Measurements from ENCODE around the gene FERMT2.
"Not testable (repeated sequence)": the region's sequence is repeated elsewhere in the genome, so short reads cannot be mapped to it uniquely, and the experiment has no call there.

FERMT2 gene

GRCh38 chr14:52939427-52939826 is 11.4 kb downstream of the FERMT2 start:
- DNase-seq (ENCODE audit: low read depth in 2 of 2), result no peak

DNA sequence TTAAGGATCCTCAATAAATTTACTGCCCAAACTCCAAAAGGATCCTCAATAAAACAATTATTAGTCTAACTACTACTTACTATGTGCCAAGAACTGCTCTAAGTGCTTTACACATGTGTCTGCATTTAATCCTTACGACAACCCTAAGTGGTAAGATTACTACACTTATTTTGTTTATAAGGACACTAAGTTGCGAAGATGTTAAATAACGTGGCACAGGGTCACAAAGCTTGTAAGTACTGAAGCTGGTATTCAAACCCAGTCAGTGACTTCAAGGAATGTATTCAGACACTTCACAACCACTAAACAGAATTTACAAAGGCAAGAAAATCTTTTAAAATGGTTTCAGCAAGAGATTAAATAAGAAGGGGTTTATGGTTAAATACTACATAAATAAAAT is 13.0 kb downstream of the FERMT2 start:
- DNase-seq (ENCODE audit: low read depth in 2 of 2), result no peak

DNA sequence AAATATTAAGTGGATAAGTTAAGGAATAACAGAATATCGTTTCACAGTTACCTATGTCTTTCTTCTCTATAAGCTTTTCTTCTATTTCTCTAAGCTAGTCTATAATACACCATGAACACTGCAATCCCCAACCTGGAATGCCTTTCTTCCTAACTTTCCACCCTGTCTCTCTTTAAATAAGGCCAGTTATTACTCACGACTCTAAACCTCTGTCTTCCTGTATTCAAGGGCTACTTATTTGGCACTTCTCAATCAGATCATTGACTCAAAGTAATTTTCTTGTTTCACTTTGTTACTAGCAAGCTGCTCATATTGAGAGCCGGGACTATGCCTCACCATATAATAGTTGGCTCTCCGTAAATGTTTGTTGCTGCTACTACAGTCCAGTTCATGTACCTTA is 13.5 kb downstream of the FERMT2 start:
- DNase-seq (ENCODE audit: low read depth in 2 of 2), result no peak

- DNase-seq (ENCODE audit: low read depth in 2 of 2), result no peak
These were observed 14.4 kb downstream of the FERMT2 start for GRCh38 chr14:52936437-52936836.

- DNase-seq (ENCODE audit: low read depth in 2 of 2), result no peak
These were observed 15.0 kb downstream of the FERMT2 start for GRCh38 chr14:52935833-52936232.

GRCh38 chr14:52934762-52935161 is 16.1 kb downstream of the FERMT2 start:
- no peak for DNase-seq (ENCODE audit: low read depth in 2 of 2)

- no peak for DNase-seq (ENCODE audit: low read depth in 2 of 2)
These were observed 21.6 kb downstream of the FERMT2 start for GRCh38 chr14:52929192-52929807.

GRCh38 chr14:52926953-52927352 is 23.9 kb downstream of the FERMT2 start:
- no peak for DNase-seq (ENCODE audit: low read depth in 2 of 2)

- no peak for DNase-seq (ENCODE audit: low read depth in 2 of 2)
These were observed 26.8 kb downstream of the FERMT2 start for GRCh38 chr14:52923902-52924575.

- DNase-seq (ENCODE audit: low read depth in 2 of 2), result no peak
These were observed 28.2 kb downstream of the FERMT2 start for GRCh38 chr14:52922656-52923055.

- DNase-seq (ENCODE audit: low read depth in 2 of 2), result no peak
These were observed 28.8 kb downstream of the FERMT2 start for GRCh38 chr14:52922059-52922458.

DNA sequence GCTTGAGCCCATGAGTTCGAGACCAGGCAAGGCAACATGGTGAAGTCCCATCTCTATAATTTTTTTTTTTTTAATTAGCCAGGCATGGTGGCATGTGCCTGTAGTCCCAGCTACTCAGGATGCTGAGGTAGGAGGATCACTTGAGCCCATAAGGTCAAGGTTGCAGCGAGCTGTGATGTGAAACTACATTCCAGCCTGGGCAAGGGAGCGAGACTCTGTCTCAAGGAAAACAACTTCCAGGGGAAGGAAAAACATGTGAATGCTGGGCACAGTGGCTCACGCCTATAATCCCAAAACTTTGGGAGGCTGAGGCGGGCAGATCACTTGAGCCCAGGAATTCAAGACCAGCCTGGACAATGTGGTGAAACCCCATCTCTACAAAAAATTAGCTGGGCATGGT is 30.4 kb downstream of the FERMT2 start:
- DNase-seq (ENCODE audit: low read depth in 2 of 2), result not testable (repeated sequence)

GRCh38 chr14:52919971-52920370 is 30.9 kb downstream of the FERMT2 start:
- no peak for DNase-seq (ENCODE audit: low read depth in 2 of 2)

DNA sequence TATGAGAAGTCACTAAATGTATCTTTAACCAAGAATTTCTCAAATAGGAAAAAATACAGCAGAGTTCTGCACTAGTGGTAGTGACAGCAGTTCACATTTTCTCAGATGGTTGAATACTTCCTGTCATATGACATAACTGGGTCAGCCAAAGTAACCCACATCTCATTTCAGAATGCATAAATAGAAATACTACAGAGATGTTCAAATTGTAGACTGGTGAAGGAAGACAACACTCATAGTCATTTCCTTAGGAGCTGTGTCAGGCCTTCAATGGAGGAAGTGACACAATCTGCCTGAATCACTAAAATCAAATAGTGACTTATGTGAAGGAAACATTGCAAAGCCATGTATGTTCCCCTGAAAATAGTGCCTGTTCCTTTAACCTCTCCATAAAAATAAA is 32.4 kb downstream of the FERMT2 start:
- DNase-seq (ENCODE audit: low read depth in 2 of 2), result no peak

- no peak for DNase-seq (ENCODE audit: low read depth in 2 of 2)
These were observed 33.1 kb downstream of the FERMT2 start for GRCh38 chr14:52917735-52918134.

- DNase-seq (ENCODE audit: low read depth in 2 of 2), result no peak
These were observed 36.6 kb downstream of the FERMT2 start for GRCh38 chr14:52914295-52914694.

- DNase-seq (ENCODE audit: low read depth in 2 of 2), result no peak
These were observed 37.6 kb downstream of the FERMT2 start for GRCh38 chr14:52913271-52913670.

GRCh38 chr14:52911904-52912303 is 38.9 kb downstream of the FERMT2 start:
- no peak for DNase-seq (ENCODE audit: low read depth in 2 of 2)

DNA sequence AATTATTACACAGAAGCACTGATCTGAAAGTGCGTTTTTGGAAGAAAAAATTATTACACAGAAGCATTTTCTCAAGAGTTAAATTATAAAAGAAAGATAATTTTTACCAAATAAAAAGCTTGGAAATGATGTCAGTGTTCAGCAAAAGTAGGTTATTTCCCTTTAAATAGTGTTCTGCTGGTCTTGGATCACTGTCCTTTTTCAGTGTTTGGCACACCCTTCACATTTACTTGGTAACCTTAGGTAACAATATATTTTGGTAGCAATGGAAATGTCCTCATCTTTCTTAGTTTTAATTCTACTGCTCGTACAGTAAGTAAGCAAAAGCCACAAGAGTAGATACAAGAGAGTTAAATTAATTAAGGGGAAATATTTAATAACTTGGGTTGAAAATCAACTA is 40.3 kb downstream of the FERMT2 start:
- no peak for DNase-seq (ENCODE audit: low read depth in 2 of 2)

DNA sequence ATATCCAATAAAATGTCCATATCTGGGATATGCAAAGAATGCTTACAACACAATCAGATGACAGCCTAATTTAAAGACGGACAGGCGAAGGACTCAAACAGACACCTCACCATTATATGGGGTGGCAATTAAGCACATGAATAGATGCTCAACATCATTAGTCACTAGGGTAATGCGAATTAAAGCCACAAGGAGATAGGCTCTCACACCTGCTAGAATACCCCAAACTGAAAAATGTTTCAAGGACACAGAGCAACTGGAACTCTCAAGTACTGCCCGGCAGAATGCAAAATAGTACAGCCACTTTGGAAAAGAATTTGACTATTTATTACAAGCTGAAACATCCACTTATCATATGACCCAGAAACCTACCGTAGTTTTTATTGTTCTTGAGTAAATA is 42.9 kb downstream of the FERMT2 start:
- DNase-seq (ENCODE audit: low read depth in 2 of 2), result no peak

DNA sequence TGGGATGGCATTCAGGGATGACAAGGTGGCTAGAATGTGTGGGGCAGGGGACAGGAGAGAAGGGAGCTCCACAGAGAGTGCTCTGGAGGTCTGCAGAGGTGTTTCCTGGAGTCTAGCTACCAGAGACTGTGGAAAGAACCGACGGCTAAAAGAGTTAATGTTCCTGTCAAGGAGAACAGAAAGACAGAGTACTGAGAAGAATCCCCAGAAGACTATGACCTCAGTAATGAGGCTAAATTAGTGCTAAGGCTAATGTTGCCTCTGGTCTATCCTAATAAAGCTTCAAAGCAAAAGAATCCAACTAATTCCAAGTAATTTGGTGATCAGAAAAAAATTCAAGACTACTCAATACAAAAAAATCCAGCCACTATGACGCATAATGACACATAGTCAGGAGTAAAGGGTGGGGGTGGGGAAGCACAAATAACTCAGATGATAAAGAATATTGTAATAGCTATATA is 44.7 kb downstream of the FERMT2 start:
- no peak for DNase-seq (ENCODE audit: low read depth in 2 of 2)

DNA sequence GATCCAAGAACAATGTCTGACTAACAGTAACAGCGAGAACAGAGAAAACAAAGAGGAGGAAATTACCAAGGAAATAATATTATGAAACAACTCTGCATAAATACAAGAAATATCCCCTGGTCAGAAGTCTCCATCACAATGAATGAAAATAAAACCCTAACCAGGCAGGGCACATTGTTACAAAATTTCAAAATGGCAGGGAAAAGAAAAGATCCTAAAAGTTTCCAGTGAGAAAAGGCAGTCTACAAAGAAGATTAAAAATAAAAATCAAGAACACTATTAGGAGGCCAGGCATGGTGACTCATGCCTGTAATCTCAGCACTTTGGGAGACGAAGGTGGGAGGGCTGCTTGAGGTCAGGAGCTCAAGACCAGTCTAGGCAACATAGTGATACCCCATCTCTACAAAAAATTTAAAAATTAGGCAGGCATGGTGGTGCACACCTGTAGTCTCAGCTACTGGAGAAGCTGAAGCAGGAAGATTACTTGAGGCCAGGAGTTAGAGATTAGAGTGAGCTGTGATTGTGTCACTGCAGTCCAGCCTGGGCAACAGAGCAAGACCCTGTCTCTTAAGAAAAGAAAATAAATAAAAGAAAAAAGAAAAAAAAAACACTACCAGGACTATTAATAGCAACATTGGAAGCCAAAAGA is 47.8 kb downstream of the FERMT2 start:
- no peak for DNase-seq (ENCODE audit: low read depth in 2 of 2)

DNA sequence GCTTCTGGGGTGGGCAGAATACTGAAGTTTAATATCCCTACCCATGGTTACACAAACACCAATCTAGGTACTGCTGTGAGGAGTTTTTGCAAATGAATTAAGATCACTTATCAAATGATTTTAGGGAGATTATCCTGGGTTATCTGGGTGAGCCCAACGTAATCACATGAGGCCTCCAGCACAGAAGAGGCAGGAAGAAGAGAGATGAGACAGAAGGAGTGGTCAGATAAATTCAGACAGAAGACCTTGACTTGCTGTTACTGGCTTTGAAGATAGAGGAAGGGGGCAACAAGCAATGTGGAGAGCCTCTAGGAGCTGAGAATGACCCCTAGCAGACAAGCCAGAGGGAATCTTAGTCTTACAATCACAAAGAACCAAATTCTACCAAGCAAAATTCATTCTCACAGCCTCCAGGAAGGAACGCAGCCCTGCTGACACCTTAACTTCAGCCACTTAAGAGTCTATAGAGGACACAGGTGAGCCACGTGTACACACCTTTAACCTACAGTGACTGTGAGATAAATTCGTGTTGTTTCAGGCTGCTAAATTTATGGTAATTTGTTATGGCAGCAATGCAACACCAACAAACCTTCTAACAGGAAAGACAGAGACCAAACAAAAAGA is 49.4 kb downstream of the FERMT2 start:
- no peak for DNase-seq (ENCODE audit: low read depth in 2 of 2)
